Type B pancreatic cell (in vitro differentiated cells): Measurements from ENCODE around the gene MCL1. TPM values are rescaled to one million over a fixed set of nuclear protein-coding genes. Genes with fewer than 3 reads are reported as not detected.

Source experiments
- DNase-seq: peaks from one replicate; pipeline ENCODE4 v3.0.0; 2021; ENCODE audit warnings: mixed read lengths; ENCODE audit not compliant: unreplicated experiment; ENCODE audit errors: extremely low spot score
- H3K27ac Mint-ChIP-seq: 2 replicates; pipeline ENCODE4 v1.8.0; 2021; ENCODE audit warnings: mild to moderate bottlenecking, mixed read lengths
- H3K27me3 Mint-ChIP-seq: 2 replicates; pipeline ENCODE4 v1.8.0; 2021; ENCODE audit warnings: mixed read lengths
- H3K36me3 Mint-ChIP-seq: 2 replicates; pipeline ENCODE4 v1.8.0; 2021; ENCODE audit warnings: mixed read lengths
- H3K4me1 Mint-ChIP-seq: one replicate; pipeline ENCODE4 v1.8.0; 2021; ENCODE audit warnings: mixed read lengths; ENCODE audit not compliant: unreplicated experiment
- H3K4me3 Mint-ChIP-seq: 2 replicates; pipeline ENCODE4 v1.8.0; 2021; ENCODE audit warnings: mild to moderate bottlenecking, mixed read lengths
- H3K9me3 Mint-ChIP-seq: 2 replicates; pipeline ENCODE4 v1.8.0; 2021; ENCODE audit warnings: mixed read lengths
- CTCF ChIP-seq: fragments of 200-600 bp; sonication (generic); conservative IDR thresholded peaks from 2 replicates; pipeline ENCODE4 v1.5.0; 2021; ENCODE audit warnings: antibody characterized with exemption, mild to moderate bottlenecking
- total RNA-seq: library from RNA; stranded (reverse); gene quantifications from 2 replicates; pipeline ENCODE4 v1.2.1, GENCODE V29; 2021; ENCODE audit warnings: low replicate concordance

Gene MCL1
- total RNA-seq, 1 donor from 2014 or later: 187 TPM

- no peak for TF ChIP-seq CTCF
- DNase-seq: no peak
- no peaks in the 10 kb centered on the region for H3K27me3 Mint-ChIP-seq
- H3K4me3 Mint-ChIP-seq: no peak overlapping the region
- no peak overlapping the region for H3K27ac Mint-ChIP-seq
- no peaks in the 10 kb centered on the region for H3K9me3 Mint-ChIP-seq
- H3K36me3 Mint-ChIP-seq: no peaks in the 10 kb centered on the region
- H3K4me1 Mint-ChIP-seq: peaks cover 22% of the 10 kb centered on the region
Observed at GRCh38 chr1:150544204-150544603, 35.2 kb downstream of the MCL1 start.

- Mint-ChIP-seq H3K4me3 (no peak overlapping the region), H3K27ac (peak overlapping the region; percentile 28), H3K36me3 (no peaks in the 10 kb centered on the region), H3K27me3 (no peaks in the 10 kb centered on the region), H3K4me1 (peaks cover 24% of the 10 kb centered on the region), H3K9me3 (no peaks in the 10 kb centered on the region)
- DNase-seq: no peak
- no peak for TF ChIP-seq CTCF
Observed at GRCh38 chr1:150543500-150544143, 35.8 kb downstream of the MCL1 start.

GRCh38 chr1:150537732-150538684 is 41.4 kb downstream of the MCL1 start:
- no peak for TF ChIP-seq CTCF

GRCh38 chr1:150536836-150537731 is 42.3 kb downstream of the MCL1 start:
- no peak for DNase-seq
- no peak overlapping the region for H3K27ac Mint-ChIP-seq
- no peaks in the 10 kb centered on the region for H3K27me3 Mint-ChIP-seq
- peaks cover 18% of the 10 kb centered on the region for H3K4me1 Mint-ChIP-seq
- no peaks in the 10 kb centered on the region for H3K36me3 Mint-ChIP-seq
- no peak for TF ChIP-seq CTCF
- no peaks in the 10 kb centered on the region for H3K9me3 Mint-ChIP-seq
- H3K4me3 Mint-ChIP-seq: no peak overlapping the region

More at GRCh38 chr1:150537732-150538684, 41.4 kb downstream of the MCL1 start:
- Mint-ChIP-seq H3K9me3 (no peaks in the 10 kb centered on the region), H3K27ac (peak overlapping the region; percentile 71), H3K36me3 (no peaks in the 10 kb centered on the region), H3K4me3 (no peak overlapping the region), H3K4me1 (peaks cover 10% of the 10 kb centered on the region), H3K27me3 (no peaks in the 10 kb centered on the region)
- no peak for DNase-seq
